ENCODE data around the gene PSRC1.
A peak's percentile ranks its signal among the peaks of the same experiment; 100 is the strongest.
"Not testable (repeated sequence)": the region's sequence is repeated elsewhere in the genome, so short reads cannot be mapped to it uniquely, and the experiment has no call there.

PSRC1 gene

DNA sequence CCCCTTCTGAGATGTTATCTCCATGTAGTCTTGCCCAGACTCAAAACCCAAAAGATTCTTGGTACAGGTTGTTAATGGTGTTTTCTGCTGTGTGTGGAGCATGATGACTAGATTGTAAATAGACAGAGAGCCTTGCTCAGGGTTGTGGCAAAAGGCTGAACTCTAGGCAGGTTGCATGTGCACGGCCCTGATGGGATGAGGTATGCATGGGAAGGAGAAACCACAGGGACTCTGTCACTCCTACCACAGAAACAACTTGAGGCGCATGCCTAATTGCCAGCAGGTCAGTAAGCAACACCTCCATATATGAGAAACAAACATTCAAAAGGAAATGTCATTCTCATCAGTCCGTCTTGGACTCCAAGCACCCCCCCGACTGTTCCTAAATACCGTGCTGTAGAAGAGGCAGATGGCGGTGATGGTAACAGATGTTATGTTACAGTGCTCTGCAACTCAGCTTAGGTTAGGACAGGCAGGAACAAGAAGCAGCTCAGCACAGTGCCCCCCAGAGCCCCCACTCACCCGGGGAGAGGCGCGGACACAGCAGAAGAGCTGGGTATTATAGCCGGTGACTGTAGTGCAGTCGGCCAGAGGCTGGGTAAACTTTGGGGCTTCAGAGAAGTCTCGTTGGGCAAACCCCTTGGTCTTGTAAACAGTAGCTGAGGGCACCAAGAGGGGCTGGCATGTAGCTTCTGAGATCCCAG, 12.9 kb upstream of the PSRC1 start:
- no peak for DNase-seq

DNA sequence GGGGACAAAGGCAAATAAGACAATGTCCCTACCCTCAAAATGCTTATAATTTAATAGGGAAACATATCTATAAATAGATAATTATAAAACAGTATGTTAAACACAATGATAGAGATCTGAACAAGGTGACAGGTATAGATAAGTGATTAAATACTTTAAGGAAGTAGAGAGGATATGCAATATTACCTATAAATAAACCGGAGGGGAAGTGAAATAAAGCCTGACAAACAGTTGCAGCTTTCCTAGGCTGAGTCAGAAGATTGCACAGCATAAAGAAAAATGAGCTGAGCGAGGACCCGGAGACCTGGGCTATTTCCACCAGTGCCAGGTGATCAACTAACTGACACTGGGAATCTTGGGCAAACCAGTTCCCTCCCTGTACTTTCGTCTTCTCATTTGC, 11.5 kb upstream of the PSRC1 start:
- DNase-seq, result no peak

DNA sequence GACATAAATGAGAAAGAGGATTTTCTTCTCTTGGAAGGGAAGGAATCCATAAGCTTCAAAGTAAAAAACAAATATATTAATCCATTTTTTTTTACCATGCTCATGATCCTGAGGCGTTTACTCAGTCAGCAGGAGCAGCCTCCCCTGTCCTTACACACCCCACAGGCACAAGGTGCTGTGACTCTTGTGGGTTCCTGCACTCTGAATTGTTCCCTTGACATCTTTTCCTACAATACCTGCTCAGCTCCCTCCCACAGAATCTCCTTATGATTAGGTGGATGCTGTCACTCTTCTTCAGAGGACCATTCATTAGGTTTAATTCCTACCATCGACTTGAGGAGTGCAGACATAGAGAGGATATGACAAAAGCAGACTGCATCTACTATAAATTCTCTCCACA, 10.1 kb upstream of the PSRC1 start:
- no peak for DNase-seq

DNA sequence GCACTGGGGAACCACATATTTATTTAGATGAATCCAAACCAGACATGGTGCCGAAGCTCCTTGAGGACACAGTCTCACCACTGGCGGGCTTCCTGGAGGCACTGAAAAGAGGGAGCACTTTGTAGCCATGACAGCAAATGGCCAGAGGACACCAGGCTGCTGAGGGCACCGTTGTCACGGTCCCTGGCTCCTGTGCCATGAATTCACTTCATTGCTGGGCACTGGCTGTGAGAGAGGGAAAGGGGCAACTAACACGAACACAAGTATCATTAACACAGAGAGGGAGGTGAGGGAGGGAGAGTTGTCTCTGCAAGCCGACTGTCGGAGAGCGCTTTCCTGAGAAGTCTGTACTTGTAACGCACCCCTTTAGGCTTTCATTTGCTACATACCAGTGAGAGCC, 9.4 kb upstream of the PSRC1 start:
- no peak for DNase-seq

DNA sequence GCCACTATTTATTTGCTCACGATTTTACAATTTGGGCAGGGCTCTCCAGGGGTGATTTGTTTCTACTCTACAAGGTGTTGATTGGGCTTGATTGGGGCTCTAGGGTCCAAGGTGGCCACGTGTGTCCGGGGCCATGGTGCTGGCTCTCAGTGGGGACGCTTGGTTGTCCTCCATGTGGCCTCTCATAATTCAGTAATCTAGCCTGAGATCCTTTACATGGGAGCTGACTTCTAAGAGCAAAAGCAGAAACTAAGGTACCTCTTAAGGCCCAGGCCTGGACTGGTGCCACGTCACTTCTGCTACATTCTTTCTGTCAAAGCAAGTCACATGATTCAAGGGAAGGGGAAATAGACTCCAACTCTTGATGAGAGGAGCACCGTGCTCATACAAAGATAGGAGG, 8.1 kb upstream of the PSRC1 start:
- DNase-seq, result no peak

DNA sequence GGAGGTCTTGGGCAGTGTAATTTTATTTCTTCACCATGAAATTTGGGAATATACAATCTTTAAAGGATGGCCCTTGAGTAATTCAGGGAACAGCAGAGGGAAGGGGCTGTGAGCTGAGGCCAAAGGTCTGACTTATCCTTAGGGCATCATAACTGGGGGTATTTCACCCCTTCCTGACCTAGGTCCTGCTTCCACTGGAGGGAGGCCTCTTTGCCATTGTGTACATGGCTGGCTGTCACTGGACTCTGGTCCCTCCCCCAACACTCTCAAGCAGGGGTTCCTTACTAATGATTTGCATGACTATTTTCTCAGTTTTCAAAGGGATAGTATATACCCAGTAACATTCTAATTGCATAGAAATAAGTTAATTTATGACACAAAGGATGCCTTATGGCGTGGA, 7.2 kb upstream of the PSRC1 start:
- DNase-seq, result no peak

DNA sequence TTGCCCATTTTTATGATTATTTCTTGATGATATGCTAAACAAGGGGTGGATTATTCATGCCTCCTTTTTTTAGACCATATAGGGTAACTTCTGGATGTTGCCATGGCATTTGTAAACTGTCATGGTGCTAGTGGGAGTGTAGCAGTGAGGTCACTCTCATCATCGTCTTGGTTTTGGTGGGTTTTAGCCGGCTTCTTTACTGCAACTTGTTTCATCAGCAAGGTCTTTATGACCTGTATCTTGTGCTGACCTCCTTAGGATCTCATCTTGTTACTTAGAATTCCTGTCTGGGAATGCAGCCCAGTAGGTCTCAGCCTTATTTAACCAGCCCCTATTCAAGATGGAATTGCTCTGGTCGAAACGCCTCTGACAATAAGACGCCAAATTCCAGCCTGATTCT, 3.8 kb upstream of the PSRC1 start:
- not testable (repeated sequence) for DNase-seq

DNA sequence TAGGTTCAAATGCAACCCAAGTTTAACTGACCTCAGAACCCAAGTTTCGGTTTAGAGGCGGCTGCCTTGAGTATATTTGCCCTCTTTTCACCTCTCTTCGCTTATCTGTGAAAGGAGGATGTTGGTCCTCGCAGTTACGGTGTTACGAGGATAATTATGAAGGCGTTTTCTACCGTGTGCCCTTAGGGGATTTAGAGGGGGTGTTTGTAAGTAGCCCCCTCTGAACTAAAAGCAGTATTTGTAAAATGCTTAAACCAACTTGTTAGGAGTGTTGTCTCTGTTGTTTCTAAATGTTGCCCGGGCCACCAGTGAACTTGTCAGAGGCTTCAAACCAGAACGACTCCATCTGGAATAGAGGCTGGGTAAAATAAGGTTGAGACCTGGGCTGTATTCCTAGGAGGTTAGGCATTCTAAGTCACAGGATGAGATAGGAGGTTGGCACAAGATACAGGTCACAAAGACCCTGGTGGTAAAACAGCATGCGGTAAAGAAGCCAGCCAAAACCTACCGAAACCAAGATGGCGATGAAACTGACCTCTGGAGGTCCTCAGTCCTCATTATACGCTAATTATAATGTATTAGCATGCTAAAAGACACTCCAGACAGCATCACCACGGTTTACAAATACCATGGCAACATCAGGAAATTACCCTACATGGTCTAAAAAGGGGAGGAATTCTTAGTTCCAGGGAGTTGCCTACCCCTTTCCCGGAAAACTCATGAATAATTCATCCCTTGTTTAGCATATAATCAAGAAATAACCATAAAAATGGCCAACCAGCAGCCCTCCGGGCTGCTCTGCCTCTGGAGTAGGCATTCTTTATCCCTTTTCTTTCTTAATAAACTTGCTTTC, 1.0 kb upstream of the PSRC1 start:
- no peak for DNase-seq

DNA sequence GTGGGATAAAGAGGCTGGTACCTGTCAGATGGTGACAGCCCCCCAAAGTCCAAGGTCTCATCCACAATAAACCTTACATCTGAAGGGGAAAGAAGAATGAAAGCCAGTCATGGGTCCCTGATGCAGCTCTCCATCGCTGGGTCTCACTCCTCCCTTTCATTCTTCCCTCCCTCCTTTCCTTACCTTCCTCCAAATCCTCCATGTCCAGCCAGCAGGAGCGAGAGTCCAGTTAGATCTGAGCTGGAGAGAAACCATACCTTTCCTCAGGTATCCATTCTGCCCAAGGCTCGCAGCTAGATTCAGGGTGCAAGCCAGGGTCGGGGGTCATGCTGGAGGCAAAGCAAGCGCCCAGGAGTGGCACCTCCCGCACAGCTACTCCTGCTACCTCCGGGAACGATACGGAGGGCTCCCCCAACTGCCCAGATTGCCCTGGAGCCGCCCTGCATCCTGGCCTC, 421 bp downstream of the PSRC1 start:
- DNase-seq, result no peak

DNA sequence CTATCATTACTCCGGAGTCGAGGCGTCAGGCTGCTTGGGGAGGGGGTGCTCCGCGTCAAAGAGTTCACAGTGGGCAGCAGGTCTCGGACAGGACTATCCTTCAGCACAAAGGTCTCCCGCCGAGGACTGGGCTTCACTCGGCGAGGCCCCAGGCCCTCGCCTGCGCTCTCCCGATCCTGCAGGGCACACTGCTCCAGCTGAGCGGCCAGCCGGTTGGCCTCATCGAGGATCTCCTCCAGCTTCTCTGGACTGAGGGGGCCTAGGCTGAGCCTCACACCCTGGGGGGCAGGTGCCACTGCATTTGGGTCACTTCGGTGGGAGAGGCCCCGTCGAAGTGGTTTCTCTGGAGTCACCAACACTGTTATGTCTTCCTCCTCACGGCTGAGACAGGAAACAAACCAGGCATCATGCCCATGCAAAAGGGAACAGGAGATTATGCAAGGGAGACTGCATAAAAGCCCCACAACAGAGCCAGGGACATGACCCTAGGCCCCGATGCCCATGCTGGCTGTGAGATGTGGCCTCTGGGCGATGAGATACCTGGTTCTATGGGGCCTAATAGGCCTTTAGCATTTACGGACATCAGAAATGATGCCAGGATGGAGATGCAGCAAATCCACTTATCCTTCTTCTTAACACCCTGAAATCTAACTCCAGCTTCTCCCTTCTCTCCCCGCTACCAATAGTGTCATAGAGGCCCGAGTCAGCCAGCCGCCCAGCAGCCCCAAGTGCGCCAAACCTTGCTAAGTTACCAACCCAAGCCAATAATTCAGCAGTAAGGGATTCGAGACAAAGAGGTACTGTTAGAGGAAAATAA, 1.1 kb downstream of the PSRC1 start:
- no peak for DNase-seq

DNA sequence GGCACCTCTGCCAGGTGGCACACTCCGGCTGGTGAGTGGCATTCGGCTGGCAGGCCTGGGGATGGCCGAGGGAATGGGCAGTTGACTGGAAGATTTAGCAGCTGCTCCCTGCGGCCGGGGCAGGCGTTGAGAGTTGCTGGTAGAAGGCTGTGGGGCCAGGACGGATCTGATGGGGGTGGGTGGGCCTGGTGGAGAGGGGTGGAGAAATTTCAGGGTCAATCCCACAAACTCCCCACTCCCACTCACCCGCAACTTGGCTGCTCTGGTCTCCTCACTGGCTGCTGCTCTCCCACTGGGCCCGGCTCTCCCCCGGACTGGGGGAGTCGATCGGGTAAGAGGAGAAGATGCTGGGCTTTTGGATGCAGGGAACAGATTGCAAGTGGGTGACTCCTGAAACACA, 2.1 kb downstream of the PSRC1 start:
- no peak for DNase-seq

DNA sequence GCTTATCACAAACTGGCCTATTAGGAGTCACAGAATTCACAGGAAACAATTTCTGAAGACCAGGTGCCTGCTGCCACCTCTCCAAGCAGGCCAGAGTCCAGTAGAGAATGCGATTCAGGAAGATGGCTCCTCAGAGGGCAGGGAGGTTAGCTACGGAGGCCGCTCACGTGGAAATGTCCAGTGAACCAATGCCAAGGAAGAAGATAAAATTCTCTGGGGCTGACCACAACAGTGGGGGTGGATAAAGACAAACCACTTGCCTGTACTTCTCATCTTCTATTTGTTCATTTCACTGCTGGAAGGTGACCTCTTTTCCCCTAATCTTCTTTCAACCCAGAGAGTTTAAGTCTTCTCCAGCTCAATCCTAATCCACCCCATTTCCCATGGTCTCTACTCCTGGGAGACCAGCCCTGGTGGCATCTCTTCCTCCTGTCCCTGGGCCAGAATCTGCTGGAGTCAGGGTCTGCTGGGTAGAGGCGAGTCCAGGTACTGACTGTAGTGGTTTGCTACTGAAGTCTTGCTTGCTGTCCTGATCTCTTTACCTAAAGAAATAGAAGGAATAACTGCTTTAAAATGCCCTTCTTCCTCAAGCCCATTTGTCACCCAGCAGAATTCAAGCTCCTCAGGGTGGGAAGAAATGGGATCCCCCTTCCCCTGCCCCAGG, 3.2 kb downstream of the PSRC1 start:
- no peak for DNase-seq

DNA sequence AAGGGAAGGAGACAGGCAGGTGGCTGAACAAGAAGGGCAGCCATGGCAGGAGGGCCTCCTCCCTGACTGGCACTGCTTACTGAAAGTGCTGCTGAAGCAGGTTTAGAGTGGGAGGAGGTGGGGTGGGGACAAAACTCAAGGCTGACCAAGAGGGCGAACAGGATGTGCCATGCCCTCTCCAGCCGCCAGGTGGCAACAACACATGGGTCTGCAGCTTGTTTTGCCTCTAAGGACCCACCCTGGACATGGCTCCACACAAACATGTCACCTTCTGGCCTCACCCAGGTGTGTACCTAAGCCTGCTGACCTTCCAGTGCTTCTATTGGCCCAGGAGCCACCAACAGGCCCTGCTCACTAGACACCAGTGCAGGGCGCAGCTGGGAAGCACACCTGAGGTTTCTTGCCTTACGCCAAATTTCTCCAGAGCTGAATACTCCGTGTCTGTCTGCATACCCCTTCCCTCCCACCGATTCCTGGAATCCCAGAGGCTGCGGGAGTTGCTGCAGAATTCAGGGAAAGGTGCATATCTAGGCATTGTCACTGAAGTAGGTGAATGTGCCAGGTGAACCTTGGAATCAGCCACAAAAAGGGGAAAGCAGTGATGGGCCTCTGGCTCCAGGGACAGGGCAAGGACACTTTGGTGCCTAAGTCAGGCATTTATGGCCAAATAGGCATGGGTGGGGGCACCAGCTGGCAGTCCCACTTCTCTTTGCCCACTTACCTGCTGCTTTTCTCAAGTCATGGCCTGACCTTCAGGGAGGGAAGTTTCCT, 5.3 kb downstream of the PSRC1 start:
- DNase-seq, result peak; percentile 86

DNA sequence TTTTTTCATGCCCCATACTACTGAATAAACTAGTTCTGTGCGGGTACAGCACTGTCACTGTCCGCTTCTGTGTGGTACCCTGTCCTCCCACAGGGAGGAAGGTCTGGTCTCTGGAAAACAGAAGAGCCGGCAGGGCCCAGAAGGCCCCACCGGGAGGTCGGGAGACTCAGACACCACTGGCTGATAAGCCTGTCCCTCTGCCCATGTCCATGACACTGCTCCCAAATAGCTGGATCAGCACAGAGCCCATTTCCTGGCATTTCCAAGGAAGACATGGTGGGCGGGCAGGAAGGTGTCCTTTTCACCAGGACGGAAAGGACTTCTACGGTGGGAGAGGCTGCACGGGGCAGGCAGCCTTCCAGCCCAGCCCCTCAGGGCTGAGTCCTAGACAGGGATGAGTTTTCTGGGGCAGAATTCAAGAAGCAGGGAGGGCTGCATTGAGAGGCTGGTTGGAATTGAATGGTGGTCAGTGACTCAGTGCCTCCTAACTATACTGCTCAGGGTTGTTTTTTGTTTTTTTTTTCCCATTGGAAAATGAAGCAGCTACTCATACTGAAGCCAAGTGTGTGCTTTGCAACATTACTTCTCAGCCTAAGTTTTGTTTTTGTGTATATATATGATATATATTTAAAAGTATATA, 7.1 kb downstream of the PSRC1 start:
- no peak for DNase-seq

DNA sequence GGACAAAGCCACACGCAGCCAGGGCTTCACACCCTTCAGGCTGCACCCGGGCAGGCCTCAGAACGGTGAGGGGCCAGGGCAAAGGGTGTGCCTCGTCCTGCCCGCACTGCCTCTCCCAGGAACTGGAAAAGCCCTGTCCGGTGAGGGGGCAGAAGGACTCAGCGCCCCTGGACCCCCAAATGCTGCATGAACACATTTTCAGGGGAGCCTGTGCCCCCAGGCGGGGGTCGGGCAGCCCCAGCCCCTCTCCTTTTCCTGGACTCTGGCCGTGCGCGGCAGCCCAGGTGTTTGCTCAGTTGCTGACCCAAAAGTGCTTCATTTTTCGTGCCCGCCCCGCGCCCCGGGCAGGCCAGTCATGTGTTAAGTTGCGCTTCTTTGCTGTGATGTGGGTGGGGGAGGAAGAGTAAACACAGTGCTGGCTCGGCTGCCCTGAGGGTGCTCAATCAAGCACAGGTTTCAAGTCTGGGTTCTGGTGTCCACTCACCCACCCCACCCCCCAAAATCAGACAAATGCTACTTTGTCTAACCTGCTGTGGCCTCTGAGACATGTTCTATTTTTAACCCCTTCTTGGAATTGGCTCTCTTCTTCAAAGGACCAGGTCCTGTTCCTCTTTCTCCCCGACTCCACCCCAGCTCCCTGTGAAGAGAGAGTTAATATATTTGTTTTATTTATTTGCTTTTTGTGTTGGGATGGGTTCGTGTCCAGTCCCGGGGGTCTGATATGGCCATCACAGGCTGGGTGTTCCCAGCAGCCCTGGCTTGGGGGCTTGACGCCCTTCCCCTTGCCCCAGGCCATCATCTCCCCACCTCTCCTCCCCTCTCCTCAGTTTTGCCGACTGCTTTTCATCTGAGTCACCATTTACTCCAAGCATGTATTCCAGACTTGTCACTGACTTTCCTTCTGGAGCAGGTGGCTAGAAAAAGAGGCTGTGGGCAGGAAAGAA, 8.1 kb downstream of the PSRC1 start:
- DNase-seq, result no peak

DNA sequence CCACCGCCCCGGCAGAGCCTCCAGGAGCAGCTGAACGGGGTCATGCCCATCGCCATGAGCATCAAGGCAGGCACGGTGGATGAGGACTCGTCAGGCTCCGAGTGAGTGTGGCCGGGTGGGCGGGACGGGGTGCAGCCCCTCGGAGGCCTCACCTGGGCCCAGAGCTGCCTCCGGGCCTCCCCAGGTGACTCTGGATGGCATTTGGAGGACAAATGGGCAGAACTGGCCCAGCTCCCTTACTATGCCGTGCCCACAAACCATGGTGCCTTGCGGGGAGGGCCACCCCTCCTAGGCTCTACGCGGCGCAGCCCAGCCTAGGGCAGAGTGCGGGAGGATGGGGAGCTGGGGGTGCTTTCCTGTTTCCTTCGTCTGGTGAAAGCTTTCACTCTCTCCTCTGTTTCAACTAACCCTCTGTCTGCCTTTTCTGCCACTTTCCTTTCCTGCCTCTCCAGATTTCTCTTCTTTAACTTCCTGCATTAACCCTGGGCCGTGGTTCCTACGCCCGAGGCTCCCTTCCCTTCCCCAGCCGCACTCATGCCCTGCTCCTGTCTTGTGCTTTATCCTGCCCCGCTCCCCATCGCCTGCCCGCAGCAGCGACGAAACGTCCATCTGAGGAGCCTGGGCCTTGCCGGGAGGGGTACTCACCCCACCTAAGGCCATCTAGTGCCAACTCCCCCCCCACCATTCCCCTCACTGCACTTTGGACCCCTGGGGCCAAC, 9.2 kb downstream of the PSRC1 start:
- DNase-seq, result no peak

DNA sequence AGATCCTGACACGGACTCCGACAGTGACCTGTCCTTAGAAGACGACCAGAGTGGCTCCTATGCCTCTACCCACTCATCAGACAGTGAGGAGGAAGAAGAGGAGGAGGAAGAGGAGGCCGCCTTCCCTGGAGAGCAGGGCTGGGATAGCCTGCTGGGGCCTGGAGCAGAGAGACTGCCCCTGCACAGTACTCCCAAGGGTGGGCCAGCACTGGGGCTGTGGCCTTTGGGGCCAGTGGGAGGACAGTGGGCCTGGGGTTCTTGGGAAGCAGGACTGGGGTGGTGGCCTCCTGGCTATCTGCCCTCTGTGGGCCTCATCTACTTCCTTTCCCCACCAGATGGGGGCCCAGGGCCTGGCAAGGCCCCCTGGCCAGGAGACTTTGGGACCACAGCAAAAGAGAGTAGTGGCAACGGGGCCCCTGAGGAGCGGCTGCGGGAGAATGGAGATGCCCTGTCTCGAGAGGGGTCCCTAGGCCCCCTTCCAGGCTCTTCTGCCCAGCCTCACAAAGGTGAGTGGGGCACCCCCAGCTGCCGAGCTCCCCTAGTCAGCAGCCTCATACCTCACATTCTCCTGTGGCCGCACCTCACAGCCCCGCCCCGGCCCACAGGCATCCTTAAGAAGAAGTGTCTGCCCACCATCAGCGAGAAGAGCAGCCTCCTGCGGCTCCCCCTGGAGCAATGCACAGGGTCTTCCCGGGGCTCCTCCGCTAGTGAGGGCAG, 10.0 kb downstream of the PSRC1 start:
- DNase-seq, result no peak

DNA sequence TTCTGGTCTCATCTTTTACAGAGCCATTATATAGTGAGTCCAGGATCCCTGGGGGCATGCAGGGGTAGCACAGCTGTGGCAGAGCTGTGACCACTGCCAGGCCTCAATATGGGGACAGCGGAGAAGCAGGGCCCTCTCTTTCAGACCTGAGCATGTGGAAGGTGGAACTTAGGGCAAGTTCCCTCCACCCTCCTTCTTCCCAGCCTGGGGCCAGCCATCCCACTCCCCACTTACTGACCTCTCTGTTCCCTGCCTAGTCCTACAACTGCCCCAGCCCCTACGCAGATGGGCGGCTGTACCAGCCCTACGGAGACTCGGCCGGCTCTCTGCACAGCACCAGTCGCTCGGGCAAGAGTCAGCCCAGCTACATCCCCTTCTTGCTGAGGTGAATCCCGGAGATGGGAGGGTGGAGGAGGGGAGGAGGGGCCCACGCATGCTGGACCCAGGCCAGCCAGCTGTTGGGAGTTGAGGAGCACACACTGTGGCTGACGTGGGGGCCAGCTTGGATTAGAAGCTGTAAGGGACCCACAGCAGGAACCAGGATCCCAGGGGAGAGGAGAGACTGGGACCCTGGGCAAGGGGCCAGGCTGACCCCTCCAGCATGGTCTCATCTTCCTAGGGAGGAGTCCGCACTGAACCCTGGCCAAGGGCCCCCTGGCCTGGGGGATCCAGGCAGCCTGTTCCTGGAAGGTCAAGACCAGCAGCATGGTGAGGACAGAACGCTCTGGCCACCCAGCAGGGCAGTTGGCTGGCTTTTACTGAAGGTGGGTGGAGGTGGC, 10.7 kb downstream of the PSRC1 start:
- DNase-seq, result no peak

All from stimulated activated CD8-positive, alpha-beta memory T cell treated with anti-CD3 and anti-CD28 coated beads, Interleukin-4, amount 100 ng/mL, for 48 hours (primary cell).